ENCODE measurements around the gene TARBP2.
"Not testable (repeated sequence)": the region's sequence is repeated elsewhere in the genome, so short reads cannot be mapped to it uniquely, and the experiment has no call there.

The TARBP2 gene

DNA sequence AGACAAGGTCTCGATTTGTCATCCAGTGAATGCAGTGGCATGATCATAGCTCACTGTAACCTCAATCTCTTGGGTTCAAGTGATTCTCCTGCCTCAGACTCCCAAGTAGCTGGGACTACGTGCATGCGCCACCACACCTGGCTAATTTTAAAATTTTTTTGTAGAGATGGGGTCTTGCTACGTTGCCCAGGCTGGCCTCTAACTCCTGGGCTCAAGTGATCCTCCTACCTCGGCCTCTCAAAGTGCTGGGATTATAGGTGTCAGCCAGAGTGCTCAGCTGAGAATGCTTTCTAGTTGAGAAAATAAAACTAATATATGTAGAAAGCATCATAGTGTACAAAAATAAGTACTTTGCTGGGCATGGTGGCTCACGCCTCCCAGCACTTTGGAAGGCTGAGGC, 47.3 kb downstream of the TARBP2 start:
- CTCF ChIA-PET: interaction anchor here (1.0 to 1.6 kb wide), 2 partner anchors 10 to 127 kb away, joined by 4 to 6 read pairs; partner anchors contain the start of gene ATP5MC2

GRCh38 chr12:53550131-53550530, 49.0 kb downstream of the TARBP2 start:
- peaks cover 13% of the 10 kb centered on the region for H3K4me1 ChIP-seq (ENCODE audit: control insufficient read depth, insufficient read depth, low read length)
- peaks cover 9 to 16% of the 10 kb centered on the region in 2 experiments; a peak in 2 of 3 replicates for H3K36me3 ChIP-seq (ENCODE audit: control insufficient read depth in 2 of 2, insufficient read depth in 1 of 2, low read length in 2 of 2)
- H3K27ac ChIP-seq (ENCODE audit: extremely low read depth, low read depth, low read length); H3K4me3 ChIP-seq (ENCODE audit: low read depth, low read length); POLR2A ChIA-PET; H3K9me3 ChIP-seq (ENCODE audit: control insufficient read depth, insufficient read depth, low read depth, low read length): not testable (repeated sequence)
- CTCF ChIA-PET: interaction anchor here (0.6 to 1.6 kb wide), 5 partner anchors 12 to 887 kb away, joined by 3 to 6 read pairs (median 3); no protein-coding TSS in a partner anchor
- TF ChIP-seq ZNF366 (tag by site-specific recombination; conservative IDR thresholded peaks at IDR 0.05): peak; percentile 41; the same call in 1 of the 2 replicates
- TF ChIP-seq, protein P1, sequence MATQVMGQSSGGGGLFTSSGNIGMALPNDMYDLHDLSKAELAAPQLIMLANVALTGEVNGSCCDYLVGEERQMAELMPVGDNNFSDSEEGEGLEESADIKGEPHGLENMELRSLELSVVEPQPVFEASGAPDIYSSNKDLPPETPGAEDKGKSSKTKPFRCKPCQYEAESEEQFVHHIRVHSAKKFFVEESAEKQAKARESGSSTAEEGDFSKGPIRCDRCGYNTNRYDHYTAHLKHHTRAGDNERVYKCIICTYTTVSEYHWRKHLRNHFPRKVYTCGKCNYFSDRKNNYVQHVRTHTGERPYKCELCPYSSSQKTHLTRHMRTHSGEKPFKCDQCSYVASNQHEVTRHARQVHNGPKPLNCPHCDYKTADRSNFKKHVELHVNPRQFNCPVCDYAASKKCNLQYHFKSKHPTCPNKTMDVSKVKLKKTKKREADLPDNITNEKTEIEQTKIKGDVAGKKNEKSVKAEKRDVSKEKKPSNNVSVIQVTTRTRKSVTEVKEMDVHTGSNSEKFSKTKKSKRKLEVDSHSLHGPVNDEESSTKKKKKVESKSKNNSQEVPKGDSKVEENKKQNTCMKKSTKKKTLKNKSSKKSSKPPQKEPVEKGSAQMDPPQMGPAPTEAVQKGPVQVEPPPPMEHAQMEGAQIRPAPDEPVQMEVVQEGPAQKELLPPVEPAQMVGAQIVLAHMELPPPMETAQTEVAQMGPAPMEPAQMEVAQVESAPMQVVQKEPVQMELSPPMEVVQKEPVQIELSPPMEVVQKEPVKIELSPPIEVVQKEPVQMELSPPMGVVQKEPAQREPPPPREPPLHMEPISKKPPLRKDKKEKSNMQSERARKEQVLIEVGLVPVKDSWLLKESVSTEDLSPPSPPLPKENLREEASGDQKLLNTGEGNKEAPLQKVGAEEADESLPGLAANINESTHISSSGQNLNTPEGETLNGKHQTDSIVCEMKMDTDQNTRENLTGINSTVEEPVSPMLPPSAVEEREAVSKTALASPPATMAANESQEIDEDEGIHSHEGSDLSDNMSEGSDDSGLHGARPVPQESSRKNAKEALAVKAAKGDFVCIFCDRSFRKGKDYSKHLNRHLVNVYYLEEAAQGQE (tag by site-specific recombination; IDR thresholded peaks at IDR 0.05): peak; percentile 87
- peak; percentile 90; the same call in 1 of the 2 replicates for TF ChIP-seq ZNF560 (tag by site-specific recombination; IDR thresholded peaks at IDR 0.05; ENCODE audit: borderline replicate concordance)
- TF ChIP-seq ZNF510 (tag by site-specific recombination; IDR thresholded peaks at IDR 0.05; ENCODE audit: insufficient replicate concordance): peak; percentile 81
- TF ChIP-seq ZNF354C (tag by site-specific recombination; IDR thresholded peaks at IDR 0.05; ENCODE audit: borderline replicate concordance, low read depth): peak; percentile 83
- TF ChIP-seq, protein P2, sequence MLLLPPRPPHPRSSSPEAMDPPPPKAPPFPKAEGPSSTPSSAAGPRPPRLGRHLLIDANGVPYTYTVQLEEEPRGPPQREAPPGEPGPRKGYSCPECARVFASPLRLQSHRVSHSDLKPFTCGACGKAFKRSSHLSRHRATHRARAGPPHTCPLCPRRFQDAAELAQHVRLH (tag by site-specific recombination; IDR thresholded peaks at IDR 0.05): peak; percentile 80
- TF ChIP-seq MZF1 (tag by site-specific recombination; IDR thresholded peaks at IDR 0.05; ENCODE audit: borderline replicate concordance): peak; percentile 29; the same call in 1 of the 2 replicates
- peak; percentile 88 for TF ChIP-seq ZBTB8A (tag by site-specific recombination; IDR thresholded peaks at IDR 0.05)
- TF ChIP-seq AEBP2 (tag by site-specific recombination; IDR thresholded peaks at IDR 0.05; ENCODE audit: borderline replicate concordance): peak; percentile 93
- TF ChIP-seq ZNF629 (tag by site-specific recombination; IDR thresholded peaks at IDR 0.05): peak; percentile 68
- 0 out of 2 replicates have a peak, but pooled peaks have one; percentile 25 for TF ChIP-seq GFI1B (tag by site-specific recombination; IDR thresholded peaks at IDR 0.05)
- TF ChIP-seq ZNF426 (tag by site-specific recombination; IDR thresholded peaks at IDR 0.05): peak; percentile 97
- peak; percentile 72; the same call in 1 of the 2 replicates for TF ChIP-seq ZFP37 (tag by site-specific recombination; IDR thresholded peaks at IDR 0.05)
- TF ChIP-seq ZNF791 (tag by site-specific recombination; IDR thresholded peaks at IDR 0.05): 0 out of 2 replicates have a peak, but pooled peaks have one; percentile 56
- peak; percentile 88 for TF ChIP-seq ZNF623 (tag by site-specific recombination; IDR thresholded peaks at IDR 0.05)
- peak; percentile 49; the same call in 1 of the 2 replicates for TF ChIP-seq ZNF639 (tag by site-specific recombination; IDR thresholded peaks at IDR 0.05)
- TF ChIP-seq, protein P3, sequence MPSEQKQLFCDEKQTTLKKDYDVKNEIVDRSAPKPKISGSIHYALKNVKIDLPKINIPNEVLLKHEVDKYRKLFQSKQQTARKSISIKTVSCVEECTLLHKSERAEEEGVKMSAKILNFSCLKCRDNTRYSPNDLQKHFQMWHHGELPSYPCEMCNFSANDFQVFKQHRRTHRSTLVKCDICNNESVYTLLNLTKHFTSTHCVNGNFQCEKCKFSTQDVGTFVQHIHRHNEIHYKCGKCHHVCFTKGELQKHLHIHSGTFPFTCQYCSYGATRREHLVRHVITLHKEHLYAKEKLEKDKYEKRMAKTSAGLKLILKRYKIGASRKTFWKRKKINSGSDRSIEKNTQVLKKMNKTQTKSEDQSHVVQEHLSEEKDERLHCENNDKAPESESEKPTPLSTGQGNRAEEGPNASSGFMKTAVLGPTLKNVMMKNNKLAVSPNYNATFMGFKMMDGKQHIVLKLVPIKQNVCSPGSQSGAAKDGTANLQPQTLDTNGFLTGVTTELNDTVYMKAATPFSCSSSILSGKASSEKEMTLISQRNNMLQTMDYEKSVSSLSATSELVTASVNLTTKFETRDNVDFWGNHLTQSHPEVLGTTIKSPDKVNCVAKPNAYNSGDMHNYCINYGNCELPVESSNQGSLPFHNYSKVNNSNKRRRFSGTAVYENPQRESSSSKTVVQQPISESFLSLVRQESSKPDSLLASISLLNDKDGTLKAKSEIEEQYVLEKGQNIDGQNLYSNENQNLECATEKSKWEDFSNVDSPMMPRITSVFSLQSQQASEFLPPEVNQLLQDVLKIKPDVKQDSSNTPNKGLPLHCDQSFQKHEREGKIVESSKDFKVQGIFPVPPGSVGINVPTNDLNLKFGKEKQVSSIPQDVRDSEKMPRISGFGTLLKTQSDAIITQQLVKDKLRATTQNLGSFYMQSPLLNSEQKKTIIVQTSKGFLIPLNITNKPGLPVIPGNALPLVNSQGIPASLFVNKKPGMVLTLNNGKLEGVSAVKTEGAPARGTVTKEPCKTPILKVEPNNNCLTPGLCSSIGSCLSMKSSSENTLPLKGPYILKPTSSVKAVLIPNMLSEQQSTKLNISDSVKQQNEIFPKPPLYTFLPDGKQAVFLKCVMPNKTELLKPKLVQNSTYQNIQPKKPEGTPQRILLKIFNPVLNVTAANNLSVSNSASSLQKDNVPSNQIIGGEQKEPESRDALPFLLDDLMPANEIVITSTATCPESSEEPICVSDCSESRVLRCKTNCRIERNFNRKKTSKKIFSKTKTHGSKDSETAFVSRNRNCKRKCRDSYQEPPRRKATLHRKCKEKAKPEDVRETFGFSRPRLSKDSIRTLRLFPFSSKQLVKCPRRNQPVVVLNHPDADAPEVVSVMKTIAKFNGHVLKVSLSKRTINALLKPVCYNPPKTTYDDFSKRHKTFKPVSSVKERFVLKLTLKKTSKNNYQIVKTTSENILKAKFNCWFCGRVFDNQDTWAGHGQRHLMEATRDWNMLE (tag by site-specific recombination; conservative IDR thresholded peaks at IDR 0.05; ENCODE audit: low read depth): peak; percentile 97
- TF ChIP-seq ZNF266 (tag by site-specific recombination; IDR thresholded peaks at IDR 0.05; ENCODE audit: low read depth): peak; percentile 86
- peak; percentile 87; the same call in 1 of the 2 replicates for TF ChIP-seq ZNF292 (tag by site-specific recombination; IDR thresholded peaks at IDR 0.05; ENCODE audit: borderline replicate concordance, low read depth)
- peak; percentile 96 for TF ChIP-seq ZNF555 (tag by site-specific recombination; conservative IDR thresholded peaks at IDR 0.05)
- 0 out of 2 replicates have a peak, but pooled peaks have one; percentile 59 for TF ChIP-seq ZNF530 (tag by site-specific recombination; IDR thresholded peaks at IDR 0.05; ENCODE audit: low read depth)

More for the DNA sequence above, 47.3 kb downstream of the TARBP2 start:
- peaks cover 14% of the 10 kb centered on the region for H3K4me1 ChIP-seq (ENCODE audit: control insufficient read depth, insufficient read depth, low read length)
- H3K36me3 ChIP-seq (ENCODE audit: control insufficient read depth in 2 of 2, insufficient read depth in 1 of 2, low read length in 2 of 2): peaks cover 9 to 16% of the 10 kb centered on the region in 2 experiments; a peak in 2 of 3 replicates
- H3K9me3 ChIP-seq (ENCODE audit: control insufficient read depth, insufficient read depth, low read depth, low read length); H3K4me3 ChIP-seq (ENCODE audit: low read depth, low read length); H3K27ac ChIP-seq (ENCODE audit: extremely low read depth, low read depth, low read length): not testable (repeated sequence)
- peak; percentile 88 for TF ChIP-seq ZNF121 (tag by site-specific recombination; IDR thresholded peaks at IDR 0.05)
- POLR2A ChIA-PET: interaction anchor here (0.6 kb wide), 1 partner anchor 643 kb away, joined by 4 read pairs; no protein-coding TSS in a partner anchor

All from HEK293 (cell line).